GM23338 (cell line): Measurements from ENCODE around the gene GRK5. TPM values are rescaled to one million over a fixed set of nuclear protein-coding genes. Genes with fewer than 3 reads are reported as not detected.

Source experiments
- ATAC-seq: fragments of 200-7000 bp; cut with Tn5 transposase; 3 replicates; pipeline ENCODE4 v1.9.1; 2020
- DNase-seq: peaks from one replicate; pipeline ENCODE4 v3.0.0-alpha.2; 2015; ENCODE audit warnings: low spot score
- H2AFZ ChIP-seq: fragments of 200-600 bp; sonication (generic); 2 replicates; pipeline ENCODE4 v1.8.0; 2016; ENCODE audit warnings: antibody characterized with exemption, mild to moderate bottlenecking, moderate library complexity
- H3F3A ChIP-seq: fragments of 200-600 bp; sonication (generic); replicated peaks from 2 replicates; pipeline ENCODE4 v1.8.0; 2017; ENCODE audit warnings: antibody characterized with exemption, mixed run types, low read depth
- H3K27ac ChIP-seq: fragments of 200-600 bp; sonication (generic); 2 replicates; pipeline ENCODE4 v1.6.1; 2016; ENCODE audit warnings: low read depth
- H3K27me3 ChIP-seq: fragments of 200-600 bp; sonication (generic); 2 replicates; pipeline ENCODE4 v1.8.0; 2016; ENCODE audit warnings: mild to moderate bottlenecking, mixed run types, moderate library complexity; ENCODE audit not compliant: insufficient read depth
- H3K36me3 ChIP-seq: fragments of 200-600 bp; sonication (generic); 2 replicates; pipeline ENCODE4 v1.8.0; 2016; ENCODE audit warnings: mild to moderate bottlenecking; ENCODE audit not compliant: insufficient read depth
- H3K4me1 ChIP-seq: fragments of 200-600 bp; sonication (generic); 2 replicates; pipeline ENCODE4 v1.8.0; 2016; ENCODE audit warnings: mild to moderate bottlenecking, moderate library complexity; ENCODE audit not compliant: insufficient read depth
- H3K4me2 ChIP-seq: fragments of 200-600 bp; sonication (generic); 2 replicates; pipeline ENCODE4 v1.7.1; 2017; ENCODE audit warnings: mixed run types
- H3K4me3 ChIP-seq: fragments of 200-600 bp; sonication (generic); 2 replicates; pipeline ENCODE4 v1.6.1; 2016; ENCODE audit warnings: mixed run types
- H3K79me2 ChIP-seq: fragments of 200-600 bp; sonication (generic); replicated peaks from 2 replicates; pipeline ENCODE4 v1.8.0; 2017; ENCODE audit warnings: mild to moderate bottlenecking; ENCODE audit not compliant: insufficient read depth
- H3K9me2 ChIP-seq: fragments of 200-600 bp; sonication (generic); 2 replicates; pipeline ENCODE4 v1.8.0; 2017; ENCODE audit not compliant: insufficient read depth
- H4K20me1 ChIP-seq: fragments of 200-600 bp; sonication (generic); replicated peaks from 2 replicates; pipeline ENCODE4 v1.8.0; 2017; ENCODE audit warnings: mild to moderate bottlenecking; ENCODE audit not compliant: insufficient read depth
- H3K27ac Mint-ChIP-seq: 2 replicates; pipeline ENCODE4 v1.8.0; 2020; ENCODE audit warnings: inconsistent platforms, mild to moderate bottlenecking, moderate library complexity, mixed read lengths
- H3K27me3 Mint-ChIP-seq: 3 replicates; pipeline ENCODE4 v1.8.0; 2022; ENCODE audit warnings: low read depth, mild to moderate bottlenecking, moderate library complexity, mixed read lengths, inconsistent platforms; ENCODE audit not compliant: insufficient read depth, poor library complexity
- H3K36me3 Mint-ChIP-seq: 3 replicates; pipeline ENCODE4 v1.8.0; 2021; ENCODE audit warnings: low read depth, mild to moderate bottlenecking, inconsistent platforms, moderate library complexity, mixed read lengths
- H3K4me1 Mint-ChIP-seq: 3 replicates; pipeline ENCODE4 v1.8.0; 2020; ENCODE audit warnings: mild to moderate bottlenecking, inconsistent platforms, mixed read lengths
- H3K4me3 Mint-ChIP-seq: 3 replicates; pipeline ENCODE4 v1.8.0; 2021; ENCODE audit warnings: moderate library complexity, mild to moderate bottlenecking, inconsistent platforms, mixed read lengths
- H3K9me3 Mint-ChIP-seq: 3 replicates; pipeline ENCODE4 v1.8.0; 2020; ENCODE audit warnings: moderate library complexity, mild to moderate bottlenecking, inconsistent platforms, mixed read lengths
- EZH2phosphoT487 ChIP-seq: fragments of 200-600 bp; sonication (generic); IDR thresholded peaks from one replicate; pipeline ENCODE4 v1.8.1; 2018; ENCODE audit warnings: antibody characterized with exemption; ENCODE audit not compliant: unreplicated experiment
- NANOG ChIP-seq: IDR thresholded peaks from 2 replicates; pipeline ENCODE4 v1.6.1; 2016; ENCODE audit warnings: antibody characterized with exemption, borderline replicate concordance
- POLR2AphosphoS5 ChIP-seq: IDR thresholded peaks from 2 replicates; pipeline ENCODE4 v1.6.1; 2016; ENCODE audit warnings: antibody characterized with exemption, low read depth
- STAT1 ChIP-seq: IDR thresholded peaks from one replicate; pipeline ENCODE4 v1.6.1; 2016; ENCODE audit warnings: antibody characterized with exemption; ENCODE audit not compliant: unreplicated experiment
- ZNF462 ChIP-seq: fragments of 250-450 bp; sonication (Bioruptor Pico); IDR thresholded peaks from 2 replicates; pipeline ENCODE4 v1.5.0; 2020; ENCODE audit warnings: mild to moderate bottlenecking, moderate library complexity
- polyA plus RNA-seq: library from polyadenylated mRNA; unstranded; fragments of >200 nt; fragmentation: Nextera tagmentation; extraction: Ambion mirVana; gene quantifications from 2 replicates; pipeline ENCODE4 v1.2.1, GENCODE V29; 2016
- total RNA-seq: library from RNA; depleted of rRNA; stranded (reverse); fragments of >200 nt; shearing (Covaris generic); gene quantifications from 2 replicates; pipeline ENCODE4 v1.2.3, GENCODE V29; 2014
- TF ChIP-seq, protein P1 (sequence below): IDR thresholded peaks from one replicate; pipeline ENCODE4 v1.6.1; 2018; ENCODE audit warnings: antibody characterized with exemption; ENCODE audit not compliant: unreplicated experiment
- TF ChIP-seq, protein P2 (sequence below), 2 experiments: fragments of 200-600 bp in 1 of 2; sonication (generic) in 1 of 2; conservative IDR thresholded peaks; 2 replicates each; pipeline versions ENCODE4 v1.5.1 to v1.6.1; 2016 to 2017; ENCODE audit warnings: antibody characterized with exemption in 2 of 2, low read depth in 2 of 2, mild to moderate bottlenecking in 2 of 2, moderate library complexity in 1 of 2
- TF ChIP-seq, protein P3 (sequence below): IDR thresholded peaks from 2 replicates; pipeline ENCODE4 v1.6.1; 2016; ENCODE audit warnings: antibody characterized with exemption

GRK5 gene
- total and polyA plus RNA-seq, 2 experiments from 2014 or later, result 0.53 to 2.0 TPM

GRCh38 chr10:119455609-119456434 lies 248.5 kb downstream of the GRK5 start:
- Mint-ChIP-seq H3K27ac (no peak overlapping the region), H3K4me1 (peaks cover 7% of the 10 kb centered on the region; the same call in 2 of the 3 replicates), H3K9me3 (no peaks in the 10 kb centered on the region), H3K36me3 (no peaks in the 10 kb centered on the region), H3K27me3 (peaks cover 11% of the 10 kb centered on the region), H3K4me3 (no peak overlapping the region)
- ATAC-seq (no peak), DNase-seq (no peak)
- Histone ChIP-seq H3K4me2 (no peak overlapping the region), H3K79me2 (no peaks in the 10 kb centered on the region), H3K4me1 (no peaks in the 10 kb centered on the region), H3K4me3 (no peak overlapping the region), H3K27me3 (no peaks in the 10 kb centered on the region), H4K20me1 (no peaks in the 10 kb centered on the region), H3K27ac (no peak overlapping the region), H3K36me3 (no peaks in the 10 kb centered on the region), H3F3A (no peaks in the 10 kb centered on the region), H3K9me2 (no peaks in the 10 kb centered on the region), H2AFZ (no peak overlapping the region)
- TF ChIP-seq STAT1 (no peak), NANOG (no peak), POLR2AphosphoS5 (no peak), EZH2phosphoT487 (no peak), ZNF462 (CRISPR knock-in tag) (no peak)
- TF ChIP-seq, protein P1, sequence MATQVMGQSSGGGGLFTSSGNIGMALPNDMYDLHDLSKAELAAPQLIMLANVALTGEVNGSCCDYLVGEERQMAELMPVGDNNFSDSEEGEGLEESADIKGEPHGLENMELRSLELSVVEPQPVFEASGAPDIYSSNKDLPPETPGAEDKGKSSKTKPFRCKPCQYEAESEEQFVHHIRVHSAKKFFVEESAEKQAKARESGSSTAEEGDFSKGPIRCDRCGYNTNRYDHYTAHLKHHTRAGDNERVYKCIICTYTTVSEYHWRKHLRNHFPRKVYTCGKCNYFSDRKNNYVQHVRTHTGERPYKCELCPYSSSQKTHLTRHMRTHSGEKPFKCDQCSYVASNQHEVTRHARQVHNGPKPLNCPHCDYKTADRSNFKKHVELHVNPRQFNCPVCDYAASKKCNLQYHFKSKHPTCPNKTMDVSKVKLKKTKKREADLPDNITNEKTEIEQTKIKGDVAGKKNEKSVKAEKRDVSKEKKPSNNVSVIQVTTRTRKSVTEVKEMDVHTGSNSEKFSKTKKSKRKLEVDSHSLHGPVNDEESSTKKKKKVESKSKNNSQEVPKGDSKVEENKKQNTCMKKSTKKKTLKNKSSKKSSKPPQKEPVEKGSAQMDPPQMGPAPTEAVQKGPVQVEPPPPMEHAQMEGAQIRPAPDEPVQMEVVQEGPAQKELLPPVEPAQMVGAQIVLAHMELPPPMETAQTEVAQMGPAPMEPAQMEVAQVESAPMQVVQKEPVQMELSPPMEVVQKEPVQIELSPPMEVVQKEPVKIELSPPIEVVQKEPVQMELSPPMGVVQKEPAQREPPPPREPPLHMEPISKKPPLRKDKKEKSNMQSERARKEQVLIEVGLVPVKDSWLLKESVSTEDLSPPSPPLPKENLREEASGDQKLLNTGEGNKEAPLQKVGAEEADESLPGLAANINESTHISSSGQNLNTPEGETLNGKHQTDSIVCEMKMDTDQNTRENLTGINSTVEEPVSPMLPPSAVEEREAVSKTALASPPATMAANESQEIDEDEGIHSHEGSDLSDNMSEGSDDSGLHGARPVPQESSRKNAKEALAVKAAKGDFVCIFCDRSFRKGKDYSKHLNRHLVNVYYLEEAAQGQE, result no peak
- TF ChIP-seq, protein P2, sequence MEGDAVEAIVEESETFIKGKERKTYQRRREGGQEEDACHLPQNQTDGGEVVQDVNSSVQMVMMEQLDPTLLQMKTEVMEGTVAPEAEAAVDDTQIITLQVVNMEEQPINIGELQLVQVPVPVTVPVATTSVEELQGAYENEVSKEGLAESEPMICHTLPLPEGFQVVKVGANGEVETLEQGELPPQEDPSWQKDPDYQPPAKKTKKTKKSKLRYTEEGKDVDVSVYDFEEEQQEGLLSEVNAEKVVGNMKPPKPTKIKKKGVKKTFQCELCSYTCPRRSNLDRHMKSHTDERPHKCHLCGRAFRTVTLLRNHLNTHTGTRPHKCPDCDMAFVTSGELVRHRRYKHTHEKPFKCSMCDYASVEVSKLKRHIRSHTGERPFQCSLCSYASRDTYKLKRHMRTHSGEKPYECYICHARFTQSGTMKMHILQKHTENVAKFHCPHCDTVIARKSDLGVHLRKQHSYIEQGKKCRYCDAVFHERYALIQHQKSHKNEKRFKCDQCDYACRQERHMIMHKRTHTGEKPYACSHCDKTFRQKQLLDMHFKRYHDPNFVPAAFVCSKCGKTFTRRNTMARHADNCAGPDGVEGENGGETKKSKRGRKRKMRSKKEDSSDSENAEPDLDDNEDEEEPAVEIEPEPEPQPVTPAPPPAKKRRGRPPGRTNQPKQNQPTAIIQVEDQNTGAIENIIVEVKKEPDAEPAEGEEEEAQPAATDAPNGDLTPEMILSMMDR (conservative IDR thresholded peaks at IDR 0.05; ENCODE audit: low read depth in 2 of 2), result no peak
- TF ChIP-seq, protein P3, sequence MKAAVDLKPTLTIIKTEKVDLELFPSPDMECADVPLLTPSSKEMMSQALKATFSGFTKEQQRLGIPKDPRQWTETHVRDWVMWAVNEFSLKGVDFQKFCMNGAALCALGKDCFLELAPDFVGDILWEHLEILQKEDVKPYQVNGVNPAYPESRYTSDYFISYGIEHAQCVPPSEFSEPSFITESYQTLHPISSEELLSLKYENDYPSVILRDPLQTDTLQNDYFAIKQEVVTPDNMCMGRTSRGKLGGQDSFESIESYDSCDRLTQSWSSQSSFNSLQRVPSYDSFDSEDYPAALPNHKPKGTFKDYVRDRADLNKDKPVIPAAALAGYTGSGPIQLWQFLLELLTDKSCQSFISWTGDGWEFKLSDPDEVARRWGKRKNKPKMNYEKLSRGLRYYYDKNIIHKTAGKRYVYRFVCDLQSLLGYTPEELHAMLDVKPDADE, result no peak
